Loucy (cell line): ENCODE data around the gene PROSER3.

Experiments used
- H2AFZ ChIP-seq: fragments of 200-600 bp; sonication (generic); 2 replicates; pipeline ENCODE4 v1.6.0; 2016; ENCODE audit warnings: antibody characterized with exemption, mild to moderate bottlenecking, low read length, moderate library complexity
- H3F3A ChIP-seq: fragments of 200-600 bp; 2 replicates; pipeline ENCODE4 v1.6.0; 2016; ENCODE audit warnings: antibody characterized with exemption, low read depth, mild to moderate bottlenecking
- H3K27me3 ChIP-seq: fragments of 200-600 bp; sonication (generic); 2 replicates; pipeline ENCODE4 v1.6.1; 2014; ENCODE audit warnings: low read length, mild to moderate bottlenecking; ENCODE audit not compliant: insufficient read depth, poor library complexity, severe bottlenecking
- H3K36me3 ChIP-seq: fragments of 200-600 bp; sonication (generic); 2 replicates; pipeline ENCODE4 v1.6.1; 2016; ENCODE audit warnings: low read length; ENCODE audit not compliant: insufficient read depth
- H3K4me1 ChIP-seq: fragments of 200-600 bp; sonication (generic); 2 replicates; pipeline ENCODE4 v1.5.1; 2014; ENCODE audit warnings: low read length, mild to moderate bottlenecking; ENCODE audit not compliant: insufficient read depth, poor library complexity, severe bottlenecking
- H3K4me2 ChIP-seq: fragments of 200-600 bp; sonication (generic); 2 replicates; pipeline ENCODE4 v1.6.0; 2014; ENCODE audit warnings: antibody characterized with exemption, low read length, low read depth, mild to moderate bottlenecking; ENCODE audit not compliant: poor library complexity, severe bottlenecking
- H3K4me3 ChIP-seq: fragments of 200-600 bp; sonication (generic); 2 replicates; pipeline ENCODE4 v1.5.1; 2014; ENCODE audit warnings: low read length, mild to moderate bottlenecking, mixed read lengths; ENCODE audit not compliant: poor library complexity, severe bottlenecking
- H3K79me2 ChIP-seq: fragments of 200-600 bp; sonication (generic); 2 replicates; pipeline ENCODE4 v1.6.1; 2014; ENCODE audit warnings: low read length; ENCODE audit not compliant: insufficient read depth
- H3K9ac ChIP-seq: fragments of 200-600 bp; sonication (generic); 2 replicates; pipeline ENCODE4 v1.6.0; 2014; ENCODE audit warnings: mild to moderate bottlenecking, low read depth, low read length, moderate library complexity; ENCODE audit not compliant: poor library complexity, severe bottlenecking
- H3K9me2 ChIP-seq: fragments of 200-600 bp; sonication (generic); replicated peaks from 2 replicates; pipeline ENCODE4 v1.6.1; 2016; ENCODE audit warnings: low read depth, low read length, mixed read lengths
- H3K9me3 ChIP-seq: fragments of 200-600 bp; sonication (generic); 2 replicates; pipeline ENCODE4 v1.6.1; 2014; ENCODE audit warnings: mild to moderate bottlenecking, antibody characterized with exemption, low read length, low read depth; ENCODE audit not compliant: insufficient read depth
- H4K20me1 ChIP-seq: fragments of 200-600 bp; sonication (generic); 2 replicates; pipeline ENCODE4 v1.6.0; 2014; ENCODE audit warnings: antibody characterized with exemption, low read length, mild to moderate bottlenecking; ENCODE audit not compliant: insufficient read depth, poor library complexity, severe bottlenecking
- CTCF ChIP-seq: fragments of 200-600 bp; sonication (generic); conservative IDR thresholded peaks from 2 replicates; pipeline ENCODE4 v1.5.1; 2014; ENCODE audit warnings: mild to moderate bottlenecking, antibody characterized with exemption, low read length
- EZH2phosphoT487 ChIP-seq: fragments of 200-600 bp; IDR thresholded peaks from 2 replicates; pipeline ENCODE4 v1.6.1; 2018; ENCODE audit warnings: antibody characterized with exemption, mild to moderate bottlenecking, moderate library complexity, borderline replicate concordance

The PROSER3 gene

GRCh38 chr19:35775298-35776101 is 17.5 kb downstream of the PROSER3 start, which contains the start of gene ARHGAP33:
Gene ARHGAP33 (plus strand): TSS chr19:35775564. CDS start chr19:35775659, 95 bp downstream.
- TF ChIP-seq CTCF: no peak
- no peak for TF ChIP-seq EZH2phosphoT487
- Histone ChIP-seq H3K79me2 (peaks cover 39% of the 10 kb centered on the region), H3K9me3 (no peaks in the 10 kb centered on the region), H3K4me1 (peaks cover 28% of the 10 kb centered on the region), H3K27me3 (no peaks in the 10 kb centered on the region), H3K9ac (peak within 1 kb of the TSS; percentile 85), H3K9me2 (no peaks in the 10 kb centered on the region), H3K36me3 (peaks cover 8% of the 10 kb centered on the region; the same call in 1 of the 2 replicates), H3F3A (no peaks in the 10 kb centered on the region), H2AFZ (peak within 1 kb of the TSS; percentile 82), H3K4me3 (peak within 1 kb of the TSS; percentile 96), H3K4me2 (peak within 1 kb of the TSS; percentile 95), H4K20me1 (peaks cover 11% of the 10 kb centered on the region)

- Histone ChIP-seq H3K79me2 (peaks cover 39% of the 10 kb centered on the region), H3K4me2 (peak overlapping the region; percentile 95), H3K4me3 (peak overlapping the region; percentile 96), H4K20me1 (peaks cover 11% of the 10 kb centered on the region), H3K9me2 (no peaks in the 10 kb centered on the region), H3K9ac (peak overlapping the region; percentile 85), H3K27me3 (no peaks in the 10 kb centered on the region), H3K4me1 (peaks cover 28% of the 10 kb centered on the region), H3F3A (no peaks in the 10 kb centered on the region), H3K36me3 (peaks cover 11% of the 10 kb centered on the region; the same call in 1 of the 2 replicates), H3K9me3 (no peaks in the 10 kb centered on the region), H2AFZ (peak overlapping the region; percentile 82)
- TF ChIP-seq CTCF (no peak), EZH2phosphoT487 (no peak)
Measured at GRCh38 chr19:35776102-35776788, 18.3 kb downstream of the PROSER3 start.

GRCh38 chr19:35777086-35777841 is 19.3 kb downstream of the PROSER3 start:
- no peak for TF ChIP-seq CTCF
- no peak for TF ChIP-seq EZH2phosphoT487
- peaks cover 11% of the 10 kb centered on the region for H4K20me1 ChIP-seq
- peaks cover 28% of the 10 kb centered on the region for H3K4me1 ChIP-seq
- no peaks in the 10 kb centered on the region for H3F3A ChIP-seq
- H3K4me3 ChIP-seq: peak overlapping the region; percentile 96
- H3K9me2 ChIP-seq: no peaks in the 10 kb centered on the region
- no peaks in the 10 kb centered on the region for H3K27me3 ChIP-seq
- H2AFZ ChIP-seq: no peak overlapping the region
- H3K79me2 ChIP-seq: peaks cover 39% of the 10 kb centered on the region
- H3K9me3 ChIP-seq: no peaks in the 10 kb centered on the region
- peak overlapping the region; percentile 85 for H3K9ac ChIP-seq
- peak overlapping the region; percentile 95 for H3K4me2 ChIP-seq
- peaks cover 16% of the 10 kb centered on the region; the same call in 1 of the 2 replicates for H3K36me3 ChIP-seq
